ENCODE results near the gene PCCA. TPM values are rescaled to one million over a fixed set of nuclear protein-coding genes. Genes with fewer than 3 reads are reported as not detected.

Gene PCCA
- total and polyA plus RNA-seq, 2 donors (not counting 1 experiment from before 2014, with no cell fraction given), result 11.2 to 73.0 TPM

DNA sequence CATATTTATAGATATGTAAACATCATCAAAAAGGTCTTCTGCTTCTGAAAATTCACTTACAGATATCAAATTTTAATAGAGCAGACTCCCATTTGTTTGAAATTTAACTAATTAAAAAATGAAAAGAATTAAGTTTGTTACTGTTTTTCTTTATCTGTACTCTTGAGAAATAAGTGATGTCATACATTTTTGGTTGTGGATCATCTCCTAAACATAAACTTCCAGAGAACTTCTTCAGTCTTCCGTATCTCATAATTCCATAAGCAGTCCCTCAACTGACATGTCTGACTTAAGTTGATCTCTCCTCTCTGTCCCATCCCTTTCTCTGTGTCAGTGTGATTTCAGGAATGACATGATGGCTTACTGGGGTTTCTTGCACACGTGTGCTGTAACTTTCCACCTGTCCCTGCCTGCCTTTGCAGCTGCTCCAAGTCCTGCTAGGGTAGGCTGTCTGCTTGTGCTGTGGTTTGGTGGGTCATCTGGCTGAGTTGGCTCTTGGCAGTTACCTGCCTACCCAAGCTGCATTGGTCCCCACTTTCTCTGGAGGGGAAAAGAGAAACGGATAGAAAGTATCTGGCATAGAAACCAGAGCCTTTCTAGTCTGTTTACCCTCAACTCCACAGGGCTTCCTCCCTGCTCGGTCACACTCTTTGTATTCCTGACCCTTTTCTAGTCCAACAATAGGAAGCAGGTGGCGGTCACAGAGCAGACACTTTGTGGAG is 372.6 kb downstream of the PCCA start:
- no peak for DNase-seq (ENCODE audit: low read depth in 2 of 2)
- Histone ChIP-seq H3K79me2 (ENCODE audit: control insufficient read depth, insufficient read depth, low read length) (no peaks in the 10 kb centered on the region), H3K4me2 (ENCODE audit: extremely low read depth, insufficient read depth, low read length) (no peak overlapping the region), H3K9me3 (ENCODE audit: control insufficient read depth, insufficient read depth, low read depth, low read length) (no peaks in the 10 kb centered on the region), H4K20me1 (ENCODE audit: control insufficient read depth, extremely low read depth, insufficient read depth, low read length) (no peaks in the 10 kb centered on the region), H3K4me1 (ENCODE audit: control insufficient read depth, extremely low read depth, insufficient read depth, low read length) (no peaks in the 10 kb centered on the region), H3K27me3 (ENCODE audit: control insufficient read depth, insufficient read depth, low read length) (no peaks in the 10 kb centered on the region), H3K36me3 (ENCODE audit: control insufficient read depth, insufficient read depth, low read length) (no peaks in the 10 kb centered on the region), H3K4me3 (replicated peaks in 1 of 4; ENCODE audit: control extremely low read depth in 1 of 4, insufficient read depth in 1 of 4, low read depth in 3 of 4, low read length in 4 of 4) (no peak overlapping the region), H3K27ac (ENCODE audit: insufficient read depth, low read length) (no peak overlapping the region), H3K9ac (ENCODE audit: insufficient read depth, low read length) (no peak overlapping the region), H2AFZ (ENCODE audit: low read length) (no peak overlapping the region)
- TF ChIP-seq EZH2 (IDR thresholded peaks at IDR 0.05; ENCODE audit: low read length, missing control alignments) (no peak), CTCF (conservative IDR thresholded peaks at IDR 0.05 in 1 of 2, IDR thresholded peaks at IDR 0.05 in 1 of 2; ENCODE audit: low read depth in 1 of 2, low read length in 2 of 2) (no peak)

GRCh38 chr13:100464006-100464405 is 375.1 kb downstream of the PCCA start:
- no peak for TF ChIP-seq CTCF (conservative IDR thresholded peaks at IDR 0.05 in 1 of 2, IDR thresholded peaks at IDR 0.05 in 1 of 2; ENCODE audit: low read depth in 1 of 2, low read length in 2 of 2)
- no peak for TF ChIP-seq EZH2 (IDR thresholded peaks at IDR 0.05; ENCODE audit: low read length, missing control alignments)
- no peaks in the 10 kb centered on the region for H4K20me1 ChIP-seq (ENCODE audit: control insufficient read depth, extremely low read depth, insufficient read depth, low read length)
- no peaks in the 10 kb centered on the region for H3K27me3 ChIP-seq (ENCODE audit: control insufficient read depth, insufficient read depth, low read length)
- peak in 1 of 2 donors; percentile 23 for DNase-seq (ENCODE audit: low read depth in 2 of 2)
- H3K27ac ChIP-seq (ENCODE audit: insufficient read depth, low read length), result no peak overlapping the region
- no peaks in the 10 kb centered on the region for H3K4me1 ChIP-seq (ENCODE audit: control insufficient read depth, extremely low read depth, insufficient read depth, low read length)
- no peak overlapping the region for H2AFZ ChIP-seq (ENCODE audit: low read length)
- H3K4me2 ChIP-seq (ENCODE audit: extremely low read depth, insufficient read depth, low read length), result no peak overlapping the region
- H3K4me3 ChIP-seq (replicated peaks in 1 of 4; ENCODE audit: control extremely low read depth in 1 of 4, insufficient read depth in 1 of 4, low read depth in 3 of 4, low read length in 4 of 4), result no peak overlapping the region
- no peaks in the 10 kb centered on the region for H3K79me2 ChIP-seq (ENCODE audit: control insufficient read depth, insufficient read depth, low read length)
- H3K36me3 ChIP-seq (ENCODE audit: control insufficient read depth, insufficient read depth, low read length), result no peaks in the 10 kb centered on the region
- H3K9me3 ChIP-seq (ENCODE audit: control insufficient read depth, insufficient read depth, low read depth, low read length), result no peaks in the 10 kb centered on the region
- no peak overlapping the region for H3K9ac ChIP-seq (ENCODE audit: insufficient read depth, low read length)

GRCh38 chr13:100465558-100465957 is 376.7 kb downstream of the PCCA start:
- no peak overlapping the region for H2AFZ ChIP-seq (ENCODE audit: low read length)
- H3K9me3 ChIP-seq (ENCODE audit: control insufficient read depth, insufficient read depth, low read depth, low read length), result no peaks in the 10 kb centered on the region
- DNase-seq (ENCODE audit: low read depth in 2 of 2), result no peak

More at GRCh38 chr13:100465558-100465957, 376.7 kb downstream of the PCCA start:
- TF ChIP-seq EZH2 (IDR thresholded peaks at IDR 0.05; ENCODE audit: low read length, missing control alignments), result no peak
- no peaks in the 10 kb centered on the region for H4K20me1 ChIP-seq (ENCODE audit: control insufficient read depth, extremely low read depth, insufficient read depth, low read length)
- no peaks in the 10 kb centered on the region for H3K79me2 ChIP-seq (ENCODE audit: control insufficient read depth, insufficient read depth, low read length)
- no peak overlapping the region for H3K4me2 ChIP-seq (ENCODE audit: extremely low read depth, insufficient read depth, low read length)
- H3K9ac ChIP-seq (ENCODE audit: insufficient read depth, low read length), result no peak overlapping the region
- H3K4me3 ChIP-seq (replicated peaks in 1 of 4; ENCODE audit: control extremely low read depth in 1 of 4, insufficient read depth in 1 of 4, low read depth in 3 of 4, low read length in 4 of 4), result no peak overlapping the region
- no peak overlapping the region for H3K27ac ChIP-seq (ENCODE audit: insufficient read depth, low read length)
- H3K36me3 ChIP-seq (ENCODE audit: control insufficient read depth, insufficient read depth, low read length), result no peaks in the 10 kb centered on the region
- H3K4me1 ChIP-seq (ENCODE audit: control insufficient read depth, extremely low read depth, insufficient read depth, low read length), result no peaks in the 10 kb centered on the region
- no peaks in the 10 kb centered on the region for H3K27me3 ChIP-seq (ENCODE audit: control insufficient read depth, insufficient read depth, low read length)
